OCI-LY1 (cell line): ENCODE data around the gene SPSB4.

Experiments
- H2AFZ ChIP-seq: fragments of 200-600 bp; sonication (generic), shearing (Covaris generic); 2 replicates; pipeline ENCODE4 v1.6.0; 2014; ENCODE audit warnings: antibody characterized with exemption, mild to moderate bottlenecking, low read length
- H3F3A ChIP-seq: fragments of 200-600 bp; sonication (generic), shearing (Covaris generic); 2 replicates; pipeline ENCODE4 v1.6.0; 2014; ENCODE audit warnings: mild to moderate bottlenecking, antibody characterized with exemption, low read length, moderate library complexity; ENCODE audit not compliant: insufficient read depth
- H3K27ac ChIP-seq: fragments of 200-600 bp; sonication (generic); 2 replicates; pipeline ENCODE4 v1.5.1; 2014; ENCODE audit warnings: low read length, mixed run types, mild to moderate bottlenecking, low read depth; ENCODE audit not compliant: poor library complexity, severe bottlenecking
- H3K27me3 ChIP-seq: fragments of 200-600 bp; sonication (generic); 2 replicates; pipeline ENCODE4 v1.6.0; 2014; ENCODE audit warnings: antibody characterized with exemption, mild to moderate bottlenecking, low read length, moderate library complexity; ENCODE audit not compliant: insufficient read depth
- H3K36me3 ChIP-seq: fragments of 200-600 bp; sonication (generic); 2 replicates; pipeline ENCODE4 v1.6.1; 2014; ENCODE audit warnings: mild to moderate bottlenecking, antibody characterized with exemption, low read length, moderate library complexity, mixed read lengths; ENCODE audit not compliant: insufficient read depth
- H3K4me1 ChIP-seq: fragments of 200-600 bp; sonication (generic); 2 replicates; pipeline ENCODE4 v1.5.1; 2014; ENCODE audit warnings: mild to moderate bottlenecking, low read length, moderate library complexity; ENCODE audit not compliant: insufficient read depth, severe bottlenecking
- H3K4me2 ChIP-seq: fragments of 200-600 bp; sonication (generic), shearing (Covaris generic); 2 replicates; pipeline ENCODE4 v1.6.1; 2014; ENCODE audit warnings: low read length
- H3K4me3 ChIP-seq: fragments of 200-600 bp; sonication (generic); 2 replicates; pipeline ENCODE4 v1.5.1; 2014; ENCODE audit warnings: low read length, low read depth, mild to moderate bottlenecking, mixed read lengths; ENCODE audit not compliant: poor library complexity, severe bottlenecking
- H3K79me2 ChIP-seq: fragments of 200-600 bp; shearing (Covaris generic); 2 replicates; pipeline ENCODE4 v1.6.1; 2016; ENCODE audit warnings: mixed run types, low read length, mixed read lengths; ENCODE audit not compliant: insufficient read depth
- H3K9ac ChIP-seq: fragments of 200-600 bp; sonication (generic), shearing (Covaris generic); 2 replicates; pipeline ENCODE4 v1.6.1; 2014; ENCODE audit warnings: mild to moderate bottlenecking, low read length, mixed read lengths
- H3K9me2 ChIP-seq: fragments of 200-600 bp; sonication (generic), shearing (Covaris generic); 2 replicates; pipeline ENCODE4 v1.6.1; 2014; ENCODE audit warnings: low read depth, mild to moderate bottlenecking, low read length, mixed read lengths
- H3K9me3 ChIP-seq: fragments of 200-600 bp; shearing (Covaris generic); 2 replicates; pipeline ENCODE4 v1.6.1; 2014; ENCODE audit warnings: low read length, mixed read lengths
- H4K20me1 ChIP-seq: fragments of 200-600 bp; sonication (generic), shearing (Covaris generic); 2 replicates; pipeline ENCODE4 v1.6.0; 2016; ENCODE audit warnings: mild to moderate bottlenecking, low read length; ENCODE audit not compliant: insufficient read depth
- EZH2 ChIP-seq: fragments of 200-600 bp; sonication (generic), shearing (Covaris generic); IDR thresholded peaks from 2 replicates; pipeline ENCODE4 v1.8.0; 2017; ENCODE audit warnings: borderline replicate concordance, mixed run types, mild to moderate bottlenecking, antibody characterized with exemption, low read length, moderate library complexity, mixed read lengths
- TF ChIP-seq, protein P1 (sequence below): fragments of 200-600 bp; sonication (generic), shearing (Covaris generic); IDR thresholded peaks from 2 replicates; pipeline ENCODE4 v1.5.1; 2017; ENCODE audit warnings: mild to moderate bottlenecking, antibody characterized with exemption, low read length, moderate library complexity, mixed read lengths

Gene SPSB4

DNA sequence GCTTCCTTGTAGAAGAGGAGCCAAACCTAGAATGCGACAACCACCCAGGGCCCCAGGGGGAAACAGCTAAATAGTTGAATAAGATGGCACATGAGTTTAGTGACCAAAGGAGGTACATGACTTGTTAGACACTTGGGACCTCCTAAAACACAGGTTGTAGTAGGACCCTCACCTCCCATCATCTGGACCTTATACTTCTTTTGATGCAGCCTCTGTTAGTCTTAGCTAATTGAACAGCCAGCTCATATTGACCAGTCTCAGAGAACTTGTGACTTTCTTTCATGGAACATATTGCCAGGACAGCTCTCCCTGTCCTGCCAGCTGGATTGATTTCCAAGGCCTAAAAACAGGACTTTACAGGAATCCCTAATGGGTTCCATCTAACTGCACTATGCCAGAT, 45.0 kb downstream of the SPSB4 start:
- Histone ChIP-seq H3K9ac (no peak overlapping the region), H4K20me1 (no peaks in the 10 kb centered on the region), H3K4me3 (no peak overlapping the region), H2AFZ (no peak overlapping the region), H3K4me1 (no peaks in the 10 kb centered on the region), H3K9me2 (no peaks in the 10 kb centered on the region), H3K9me3 (no peaks in the 10 kb centered on the region), H3K27ac (no peak overlapping the region), H3K27me3 (no peaks in the 10 kb centered on the region), H3K79me2 (no peaks in the 10 kb centered on the region), H3K4me2 (no peak overlapping the region), H3F3A (no peaks in the 10 kb centered on the region), H3K36me3 (no peaks in the 10 kb centered on the region)
- no peak for TF ChIP-seq EZH2
- TF ChIP-seq, protein P1, sequence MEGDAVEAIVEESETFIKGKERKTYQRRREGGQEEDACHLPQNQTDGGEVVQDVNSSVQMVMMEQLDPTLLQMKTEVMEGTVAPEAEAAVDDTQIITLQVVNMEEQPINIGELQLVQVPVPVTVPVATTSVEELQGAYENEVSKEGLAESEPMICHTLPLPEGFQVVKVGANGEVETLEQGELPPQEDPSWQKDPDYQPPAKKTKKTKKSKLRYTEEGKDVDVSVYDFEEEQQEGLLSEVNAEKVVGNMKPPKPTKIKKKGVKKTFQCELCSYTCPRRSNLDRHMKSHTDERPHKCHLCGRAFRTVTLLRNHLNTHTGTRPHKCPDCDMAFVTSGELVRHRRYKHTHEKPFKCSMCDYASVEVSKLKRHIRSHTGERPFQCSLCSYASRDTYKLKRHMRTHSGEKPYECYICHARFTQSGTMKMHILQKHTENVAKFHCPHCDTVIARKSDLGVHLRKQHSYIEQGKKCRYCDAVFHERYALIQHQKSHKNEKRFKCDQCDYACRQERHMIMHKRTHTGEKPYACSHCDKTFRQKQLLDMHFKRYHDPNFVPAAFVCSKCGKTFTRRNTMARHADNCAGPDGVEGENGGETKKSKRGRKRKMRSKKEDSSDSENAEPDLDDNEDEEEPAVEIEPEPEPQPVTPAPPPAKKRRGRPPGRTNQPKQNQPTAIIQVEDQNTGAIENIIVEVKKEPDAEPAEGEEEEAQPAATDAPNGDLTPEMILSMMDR = no peak

- Histone ChIP-seq H3K4me2 (no peak overlapping the region), H2AFZ (no peak overlapping the region), H4K20me1 (no peaks in the 10 kb centered on the region), H3K9me2 (no peaks in the 10 kb centered on the region), H3K4me1 (no peaks in the 10 kb centered on the region), H3K36me3 (no peaks in the 10 kb centered on the region), H3K9me3 (no peaks in the 10 kb centered on the region), H3K9ac (no peak overlapping the region), H3K27me3 (no peaks in the 10 kb centered on the region), H3F3A (no peaks in the 10 kb centered on the region), H3K4me3 (no peak overlapping the region), H3K27ac (no peak overlapping the region), H3K79me2 (no peaks in the 10 kb centered on the region)
- TF ChIP-seq, protein P1 = no peak
- no peak for TF ChIP-seq EZH2
These were observed 45.8 kb downstream of the SPSB4 start for GRCh38 chr3:141096981-141097380.

- H2AFZ ChIP-seq = no peak overlapping the region
- TF ChIP-seq EZH2 = no peak
- TF ChIP-seq, protein P1 = no peak
- H3K27ac ChIP-seq = no peak overlapping the region
- H4K20me1 ChIP-seq = no peaks in the 10 kb centered on the region
- H3K4me2 ChIP-seq = no peak overlapping the region
- H3K9me3 ChIP-seq = no peaks in the 10 kb centered on the region
- H3K9me2 ChIP-seq = no peaks in the 10 kb centered on the region
- no peak overlapping the region for H3K9ac ChIP-seq
- no peaks in the 10 kb centered on the region for H3K36me3 ChIP-seq
- no peaks in the 10 kb centered on the region; the same call in 1 of the 2 replicates for H3K27me3 ChIP-seq
- no peaks in the 10 kb centered on the region for H3K4me1 ChIP-seq
- H3K4me3 ChIP-seq = no peak overlapping the region
- H3K79me2 ChIP-seq = no peaks in the 10 kb centered on the region
- no peaks in the 10 kb centered on the region for H3F3A ChIP-seq
These were observed 49.0 kb downstream of the SPSB4 start for GRCh38 chr3:141100112-141100511.
